HEK293 (cell line): ENCODE results near the gene SLAMF8.

Source experiments
- CTCF ChIP-seq: fragments of 450-650 bp; formaldehyde crosslinking; IDR thresholded peaks from 2 replicates; pipeline ENCODE4 v1.5.1; 2016; ENCODE audit warnings: missing biosample characterization, missing genetic modification characterization
- MEIS1 ChIP-seq: sonication (generic); formaldehyde crosslinking; IDR thresholded peaks from 2 replicates; pipeline ENCODE4 v1.8.1; 2022; ENCODE audit warnings: missing genetic modification reagents, mild to moderate bottlenecking, borderline replicate concordance
- TCF7L2 ChIP-seq: IDR thresholded peaks from 2 replicates; pipeline ENCODE4 v1.6.1; 2011; ENCODE audit warnings: low read depth, mild to moderate bottlenecking, inconsistent platforms, low read length, moderate library complexity, borderline replicate concordance
- ZBTB17 ChIP-seq: fragments of 450-650 bp; formaldehyde crosslinking; IDR thresholded peaks from 2 replicates; pipeline ENCODE4 v1.5.1; 2016; ENCODE audit warnings: missing biosample characterization, missing genetic modification characterization
- ZNF133 ChIP-seq: fragments of 450-650 bp; formaldehyde crosslinking; IDR thresholded peaks from 2 replicates; pipeline ENCODE4 v1.5.1; 2016; ENCODE audit warnings: missing biosample characterization, missing genetic modification characterization
- ZNF280D ChIP-seq: fragments of 450-650 bp; formaldehyde crosslinking; IDR thresholded peaks from 2 replicates; pipeline ENCODE4 v1.5.1; 2016; ENCODE audit warnings: missing biosample characterization, missing genetic modification characterization
- ZNF311 ChIP-seq: fragments of 450-650 bp; formaldehyde crosslinking; IDR thresholded peaks from 2 replicates; pipeline ENCODE4 v1.5.1; 2017; ENCODE audit warnings: missing biosample characterization, missing genetic modification characterization, borderline replicate concordance
- ZNF416 ChIP-seq: fragments of 450-650 bp; formaldehyde crosslinking; IDR thresholded peaks from 2 replicates; pipeline ENCODE4 v1.5.1; 2016; ENCODE audit warnings: missing biosample characterization, missing genetic modification characterization
- ZNF549 ChIP-seq: fragments of 450-650 bp; IDR thresholded peaks from 2 replicates; pipeline ENCODE4 v1.5.1; 2018; ENCODE audit warnings: missing biosample characterization, missing genetic modification characterization, mild to moderate bottlenecking, inconsistent platforms, moderate library complexity
- ZNF580 ChIP-seq: fragments of 450-650 bp; formaldehyde crosslinking; IDR thresholded peaks from 2 replicates; pipeline ENCODE4 v1.5.1; 2016; ENCODE audit warnings: missing biosample characterization, missing genetic modification characterization
- TF ChIP-seq, protein P1 (sequence below): fragments of 450-650 bp; formaldehyde crosslinking; IDR thresholded peaks from 2 replicates; pipeline ENCODE4 v1.5.1; 2016; ENCODE audit warnings: missing biosample characterization, missing genetic modification characterization
- TF ChIP-seq, protein P2 (sequence below): fragments of 450-650 bp; formaldehyde crosslinking; IDR thresholded peaks from 2 replicates; pipeline ENCODE4 v1.5.1; 2016; ENCODE audit warnings: missing biosample characterization, missing genetic modification characterization

DNA sequence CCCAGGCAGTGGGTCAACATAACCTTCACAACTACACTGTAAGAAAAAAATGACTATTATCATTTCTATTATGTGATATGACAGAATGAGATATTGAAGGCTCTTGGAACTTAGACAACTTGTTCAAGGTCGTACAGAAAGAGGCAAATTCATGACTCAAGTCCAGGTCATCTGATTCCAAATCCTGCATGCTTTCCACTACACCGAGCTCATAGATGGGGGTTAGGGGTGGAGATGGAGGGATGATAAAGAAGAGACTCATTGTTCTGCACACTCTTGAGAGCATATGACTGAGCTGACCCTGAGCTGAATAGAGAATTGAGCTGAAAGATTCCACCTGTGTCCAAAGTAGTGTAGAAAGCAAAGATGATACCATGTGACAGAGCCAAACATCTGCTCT is 21.7 kb upstream of the SLAMF8 start:
- TF ChIP-seq CTCF (tag by site-specific recombination) (no peak), MEIS1 (CRISPR knock-in tag) (no peak), ZNF311 (tag by site-specific recombination) (no peak), ZBTB17 (tag by site-specific recombination) (no peak), TCF7L2 (no peak), ZNF133 (tag by site-specific recombination) (no peak), ZNF549 (tag by site-specific recombination) (no peak), ZNF580 (no peak), ZNF280D (tag by site-specific recombination) (no peak), ZNF416 (tag by site-specific recombination) (no peak)
- TF ChIP-seq, protein P1, sequence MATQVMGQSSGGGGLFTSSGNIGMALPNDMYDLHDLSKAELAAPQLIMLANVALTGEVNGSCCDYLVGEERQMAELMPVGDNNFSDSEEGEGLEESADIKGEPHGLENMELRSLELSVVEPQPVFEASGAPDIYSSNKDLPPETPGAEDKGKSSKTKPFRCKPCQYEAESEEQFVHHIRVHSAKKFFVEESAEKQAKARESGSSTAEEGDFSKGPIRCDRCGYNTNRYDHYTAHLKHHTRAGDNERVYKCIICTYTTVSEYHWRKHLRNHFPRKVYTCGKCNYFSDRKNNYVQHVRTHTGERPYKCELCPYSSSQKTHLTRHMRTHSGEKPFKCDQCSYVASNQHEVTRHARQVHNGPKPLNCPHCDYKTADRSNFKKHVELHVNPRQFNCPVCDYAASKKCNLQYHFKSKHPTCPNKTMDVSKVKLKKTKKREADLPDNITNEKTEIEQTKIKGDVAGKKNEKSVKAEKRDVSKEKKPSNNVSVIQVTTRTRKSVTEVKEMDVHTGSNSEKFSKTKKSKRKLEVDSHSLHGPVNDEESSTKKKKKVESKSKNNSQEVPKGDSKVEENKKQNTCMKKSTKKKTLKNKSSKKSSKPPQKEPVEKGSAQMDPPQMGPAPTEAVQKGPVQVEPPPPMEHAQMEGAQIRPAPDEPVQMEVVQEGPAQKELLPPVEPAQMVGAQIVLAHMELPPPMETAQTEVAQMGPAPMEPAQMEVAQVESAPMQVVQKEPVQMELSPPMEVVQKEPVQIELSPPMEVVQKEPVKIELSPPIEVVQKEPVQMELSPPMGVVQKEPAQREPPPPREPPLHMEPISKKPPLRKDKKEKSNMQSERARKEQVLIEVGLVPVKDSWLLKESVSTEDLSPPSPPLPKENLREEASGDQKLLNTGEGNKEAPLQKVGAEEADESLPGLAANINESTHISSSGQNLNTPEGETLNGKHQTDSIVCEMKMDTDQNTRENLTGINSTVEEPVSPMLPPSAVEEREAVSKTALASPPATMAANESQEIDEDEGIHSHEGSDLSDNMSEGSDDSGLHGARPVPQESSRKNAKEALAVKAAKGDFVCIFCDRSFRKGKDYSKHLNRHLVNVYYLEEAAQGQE (tag by site-specific recombination): no peak
- TF ChIP-seq, protein P2, sequence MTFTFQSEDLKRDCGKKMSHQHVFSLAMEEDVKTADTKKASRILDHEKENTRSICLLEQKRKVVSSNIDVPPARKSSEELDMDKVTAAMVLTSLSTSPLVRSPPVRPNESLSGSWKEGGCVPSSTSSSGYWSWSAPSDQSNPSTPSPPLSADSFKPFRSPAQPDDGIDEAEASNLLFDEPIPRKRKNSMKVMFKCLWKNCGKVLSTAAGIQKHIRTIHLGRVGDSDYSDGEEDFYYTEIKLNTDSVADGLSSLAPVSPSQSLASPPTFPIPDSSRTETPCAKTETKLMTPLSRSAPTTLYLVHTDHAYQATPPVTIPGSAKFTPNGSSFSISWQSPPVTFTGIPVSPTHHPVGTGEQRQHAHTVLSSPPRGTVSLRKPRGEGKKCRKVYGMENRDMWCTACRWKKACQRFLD (tag by site-specific recombination): no peak
